ENCODE measurements around the gene DES. TPM values are rescaled to one million over a fixed set of nuclear protein-coding genes. Genes with fewer than 3 reads are reported as not detected.

DES gene
- total and polyA plus RNA-seq, 2 of the 13 experiments (the other 11 are each of a cell fraction or from before 2014, with no cell fraction given): not detected

DNA sequence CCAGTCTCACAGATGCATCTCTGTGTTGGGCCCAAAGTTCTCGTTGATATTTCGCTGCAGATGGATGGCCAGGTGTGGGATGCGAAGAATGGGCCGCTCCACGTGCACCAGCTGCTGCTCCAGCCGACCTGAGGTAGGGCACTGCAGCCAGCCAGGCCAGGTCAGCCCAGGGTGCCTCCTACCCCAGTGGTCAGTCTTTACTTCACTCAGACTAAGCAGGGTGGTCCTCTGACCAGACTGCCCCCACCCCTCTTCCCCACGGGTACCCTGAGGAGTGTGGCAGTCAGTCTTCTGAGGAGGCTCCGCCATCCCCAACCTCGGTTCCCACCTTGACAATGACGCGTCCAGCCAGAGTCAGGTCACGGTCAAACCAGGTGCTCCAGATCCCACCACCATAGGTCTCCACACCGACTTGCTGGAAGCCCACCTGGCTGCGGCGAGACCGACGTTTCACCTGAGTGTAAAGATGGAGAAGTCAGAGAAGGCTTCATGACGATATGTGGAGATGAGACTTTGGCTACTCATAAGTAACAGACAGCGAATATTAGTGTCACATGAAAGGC is 32.1 kb upstream of the DES start:
- Histone ChIP-seq H4K20me1 (ENCODE audit: insufficient read depth, low read length) (peaks cover 7% of the 10 kb centered on the region; the same call in 1 of the 2 replicates), H3K4me2 (ENCODE audit: low read depth, low read length) (peak overlapping the region; percentile 98), H3K9me3 (ENCODE audit: low read length) (no peaks in the 10 kb centered on the region), H3K36me3 (replicated peaks in 1 of 2; ENCODE audit: control insufficient read depth in 1 of 2, insufficient read depth in 2 of 2, low read length in 2 of 2) (peaks cover 35 to 51% of the 10 kb centered on the region in 2 experiments), H3K27me3 (ENCODE audit: control insufficient read depth in 1 of 2, insufficient read depth in 2 of 2, low read length in 2 of 2) (no peaks in the 10 kb centered on the region; a peak in 1 of 5 replicates), H2AFZ (ENCODE audit: low read length) (no peak overlapping the region), H3K4me3 (replicated peaks in 1 of 3; ENCODE audit: insufficient read depth in 1 of 3, low read depth in 2 of 3, low read length in 3 of 3) (peak overlapping the region; percentile 95 to 99 (median 95); a peak in 4 of 6 replicates), H3K79me2 (ENCODE audit: insufficient read depth, low read length) (peaks cover 12% of the 10 kb centered on the region), H3K4me1 (ENCODE audit: insufficient read depth, low read length) (peaks cover 30% of the 10 kb centered on the region), H3K27ac (ENCODE audit: extremely low read length, insufficient read depth, low read length) (no peak overlapping the region), H3K9ac (ENCODE audit: insufficient read depth, low read depth, low read length) (peak overlapping the region; percentile 95; the same call in 1 of the 2 replicates)
- CTCF ChIA-PET (ENCODE audit: low intra/inter-chr PET ratio, low total read pairs): no interaction called here
- no peak for FAIRE-seq
- WGBS (ENCODE audit: low lambda C conversion rate): 96% methylated on average over 18 of the region's 19 CpGs
- no TSS peak for BruUV-seq (replicated peaks)
- in situ Hi-C loops (cut with HindIII; ENCODE audit: extremely low pct_ligation_motif_present, low pct_unique_long_range_greater_than_20kb) (no loop called here), intact Hi-C loops (cut with micrococcal nuclease; ENCODE audit: unreplicated experiment) (loop anchor here (5.0 kb wide), 2 partner anchors 111 to 211 kb away; partner anchors contain the start of genes GMPPA and STK11IP)
- ATAC-seq: no peak
- TF ChIP-seq SMAD1 (CRISPR knock-in tag; IDR thresholded peaks at IDR 0.05; ENCODE audit: borderline replicate concordance, low read depth) (0 out of 2 replicates have a peak, but pooled peaks have one; percentile 6), ZNF576 (CRISPR knock-in tag; IDR thresholded peaks at IDR 0.05) (0 out of 2 replicates have a peak, but pooled peaks have one; percentile 15), ZNF569 (CRISPR knock-in tag; IDR thresholded peaks at IDR 0.05; ENCODE audit: borderline replicate concordance) (no peak), CEBPG (CRISPR knock-in tag; IDR thresholded peaks at IDR 0.05) (no peak), ZNF253 (CRISPR knock-in tag; IDR thresholded peaks at IDR 0.05; ENCODE audit: borderline replicate concordance) (0 out of 2 replicates have a peak, but pooled peaks have one; percentile 50), ZBTB7A (CRISPR knock-in tag; IDR thresholded peaks at IDR 0.05) (0 out of 2 replicates have a peak, but pooled peaks have one; percentile 21), MAZ (IDR thresholded peaks at IDR 0.05; ENCODE audit: borderline replicate concordance, low read depth, low read length) (no peak), MAZ (CRISPR knock-in tag; IDR thresholded peaks at IDR 0.05; ENCODE audit: low read depth) (no peak), BRD4 (CRISPR knock-in tag; IDR thresholded peaks at IDR 0.05) (no peak)
- no peak for DNase-seq (ENCODE audit: low spot score)
- POLR2A ChIA-PET: interaction anchor here (1.0 to 2.7 kb wide), 2 partner anchors 137 to 157 kb away, joined by 3 to 18 read pairs; partner anchors contain the start of genes CHPF and TMEM198

Measured in HepG2 (cell line).